Breast epithelium (tissue), 4 donors: ENCODE measurements around the gene XPO6. TPM values are rescaled to one million over a fixed set of nuclear protein-coding genes. Genes with fewer than 3 reads are reported as not detected.
A peak's percentile ranks its signal among the peaks of the same experiment; 100 is the strongest.

Experiments used
- DNase-seq, 2 donors: peaks; one replicate each; pipeline ENCODE4 v3.0.0-alpha.2; 2019; ENCODE audit warnings: low spot score in 2 of 2
- H3K27ac ChIP-seq, 2 donors: fragments of 200-600 bp; sonication (generic) in 1 of 2; one replicate each; pipeline ENCODE4 v1.5.1; 2016 to 2019; ENCODE audit warnings: mild to moderate bottlenecking in 1 of 2
- H3K27me3 ChIP-seq, 2 donors: fragments of 200-600 bp; sonication (generic) in 1 of 2; one replicate each; pipeline versions ENCODE4 v1.5.1 to v1.6.0; 2017 to 2019; ENCODE audit warnings: control low read depth in 1 of 2, mild to moderate bottlenecking in 1 of 2
- H3K36me3 ChIP-seq: fragments of 200-600 bp; one replicate; pipeline ENCODE4 v1.5.1; 2019
- H3K4me1 ChIP-seq, 2 donors: fragments of 200-600 bp; sonication (generic); one replicate each; pipeline ENCODE4 v1.5.1; 2016 to 2019; ENCODE audit warnings: control low read depth in 1 of 2
- H3K4me3 ChIP-seq, 3 donors: fragments of 200-600 bp; sonication (generic); 1 replicate in 2 of 3; 2 replicates in 1 of 3; pipeline ENCODE4 v1.5.1; 2016 to 2019; ENCODE audit warnings: mild to moderate bottlenecking in 3 of 3, moderate library complexity in 2 of 3
- H3K9me3 ChIP-seq, 2 donors: fragments of 200-600 bp; sonication (generic) in 1 of 2; one replicate each; pipeline ENCODE4 v1.5.1; 2016 to 2019; ENCODE audit warnings: control low read depth in 1 of 2
- POLR2A ChIP-seq: fragments of 450-650 bp; IDR thresholded peaks from one replicate; pipeline ENCODE4 v1.6.1; 2016; ENCODE audit warnings: antibody characterized with exemption, mild to moderate bottlenecking, moderate library complexity
- POLR2AphosphoS5 ChIP-seq, 3 donors: sonication (generic); formaldehyde crosslinking; IDR thresholded peaks; one replicate each; pipeline ENCODE4 v1.6.1; 2017; ENCODE audit warnings: antibody characterized with exemption in 3 of 3
- intact Hi-C: fragments of 100-400 bp; cut with DNase I; formaldehyde crosslinking; loops from one replicate; pipeline ENCODE4 v1.15.1; 2023; ENCODE audit warnings: low total_unique reads
- total RNA-seq, 3 donors: library from RNA; depleted of rRNA; stranded (reverse); fragments of >200 nt; gene quantifications; one replicate each; pipeline ENCODE4 v1.1.0, GENCODE V29; 2016
- TF ChIP-seq, protein P1 (sequence below), 3 donors: fragments of 450-650 bp; IDR thresholded peaks; one replicate each; pipeline ENCODE4 v1.5.1; 2016 to 2017; ENCODE audit warnings: antibody characterized with exemption in 3 of 3, mild to moderate bottlenecking in 3 of 3, moderate library complexity in 3 of 3

Gene XPO6
- total RNA-seq, 3 donors from 2014 or later = 66.4 to 84.6 (median 67.4) TPM

DNA sequence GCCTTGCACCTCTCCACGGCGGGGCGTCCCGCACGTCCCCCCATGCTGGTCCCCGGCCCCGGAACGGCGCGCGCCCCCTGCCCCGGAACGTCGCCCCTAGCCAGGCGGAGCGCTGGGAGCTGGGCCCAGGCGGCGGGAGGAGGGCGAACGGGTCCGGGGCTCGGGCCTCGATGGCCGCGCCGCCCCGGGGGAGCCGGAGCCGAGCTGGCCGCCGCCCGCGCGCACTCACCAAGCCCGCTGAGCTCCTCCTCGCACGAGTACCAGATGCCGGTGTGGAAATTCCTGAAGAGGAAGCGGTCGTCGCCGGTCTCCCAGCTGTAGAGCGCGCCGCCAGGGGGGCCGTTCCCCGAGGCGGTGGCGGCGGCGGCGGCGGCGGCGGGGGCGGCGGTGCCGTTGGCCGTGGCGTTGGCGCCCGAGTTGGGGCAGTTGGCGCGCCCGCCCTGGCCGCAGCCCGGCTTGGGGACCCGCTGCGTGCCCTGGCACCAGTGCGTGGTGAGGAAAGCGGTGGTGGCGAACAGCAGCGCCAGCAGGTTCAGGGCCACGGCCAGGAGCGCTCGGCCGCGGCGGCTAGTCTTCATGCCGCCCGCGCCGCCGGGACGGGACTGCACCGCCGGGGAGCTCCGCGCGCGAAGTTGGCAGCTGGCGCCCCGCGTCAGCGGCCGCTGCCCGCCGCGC, 148.8 kb downstream of the XPO6 start:
- TF ChIP-seq POLR2AphosphoS5 (IDR thresholded peaks at IDR 0.05) (no peak), POLR2A (no peak)
- TF ChIP-seq, protein P1, sequence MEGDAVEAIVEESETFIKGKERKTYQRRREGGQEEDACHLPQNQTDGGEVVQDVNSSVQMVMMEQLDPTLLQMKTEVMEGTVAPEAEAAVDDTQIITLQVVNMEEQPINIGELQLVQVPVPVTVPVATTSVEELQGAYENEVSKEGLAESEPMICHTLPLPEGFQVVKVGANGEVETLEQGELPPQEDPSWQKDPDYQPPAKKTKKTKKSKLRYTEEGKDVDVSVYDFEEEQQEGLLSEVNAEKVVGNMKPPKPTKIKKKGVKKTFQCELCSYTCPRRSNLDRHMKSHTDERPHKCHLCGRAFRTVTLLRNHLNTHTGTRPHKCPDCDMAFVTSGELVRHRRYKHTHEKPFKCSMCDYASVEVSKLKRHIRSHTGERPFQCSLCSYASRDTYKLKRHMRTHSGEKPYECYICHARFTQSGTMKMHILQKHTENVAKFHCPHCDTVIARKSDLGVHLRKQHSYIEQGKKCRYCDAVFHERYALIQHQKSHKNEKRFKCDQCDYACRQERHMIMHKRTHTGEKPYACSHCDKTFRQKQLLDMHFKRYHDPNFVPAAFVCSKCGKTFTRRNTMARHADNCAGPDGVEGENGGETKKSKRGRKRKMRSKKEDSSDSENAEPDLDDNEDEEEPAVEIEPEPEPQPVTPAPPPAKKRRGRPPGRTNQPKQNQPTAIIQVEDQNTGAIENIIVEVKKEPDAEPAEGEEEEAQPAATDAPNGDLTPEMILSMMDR (IDR thresholded peaks at IDR 0.05) = no peak
- no peak overlapping the region for H3K27ac ChIP-seq
- H3K4me1 ChIP-seq = no peaks in the 10 kb centered on the region
- H3K36me3 ChIP-seq = no peaks in the 10 kb centered on the region
- H3K4me3 ChIP-seq = peak overlapping the region in 2 of 3 donors; percentile 33 to 57
- no peak for DNase-seq
- H3K9me3 ChIP-seq = no peaks in the 10 kb centered on the region
- H3K27me3 ChIP-seq = peaks cover 4 to 60% of the 10 kb centered on the region in 2 donors
- intact Hi-C loops = no loop called here

DNA sequence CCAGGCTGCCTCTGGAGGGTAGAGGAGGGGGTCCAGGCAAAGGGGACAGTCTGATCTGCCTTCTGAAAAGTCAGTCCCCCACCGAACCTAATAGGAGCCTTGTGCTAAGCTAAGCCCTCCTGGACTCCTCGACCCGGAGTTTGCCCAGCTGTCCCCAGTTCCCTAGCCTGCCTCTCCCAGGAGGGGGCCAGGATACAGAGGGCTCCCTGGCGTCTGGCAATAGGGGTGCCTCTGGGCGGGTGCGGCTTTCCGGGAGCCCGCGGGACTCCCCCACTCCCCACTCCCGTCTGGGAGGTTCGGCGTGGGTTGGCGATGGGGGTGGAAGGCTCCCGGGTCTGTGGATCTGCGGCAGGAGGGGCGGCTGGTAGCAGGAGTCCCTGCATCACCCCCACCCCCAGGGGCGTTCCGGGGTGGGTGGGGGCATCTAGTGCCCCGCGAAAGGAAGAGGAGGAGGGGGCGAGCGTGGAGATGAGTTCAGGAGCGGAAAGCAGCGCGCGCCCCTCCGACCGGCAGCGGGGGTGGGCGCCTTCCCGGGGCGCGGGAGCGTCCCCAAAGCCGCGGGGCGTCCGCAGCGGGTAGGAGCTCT, 149.4 kb downstream of the XPO6 start:
- Histone ChIP-seq H3K9me3 (no peaks in the 10 kb centered on the region), H3K4me3 (peak overlapping the region in 2 of 3 donors; percentile 33 to 57), H3K36me3 (no peaks in the 10 kb centered on the region), H3K27ac (no peak overlapping the region), H3K27me3 (peaks cover 4 to 66% of the 10 kb centered on the region in 2 donors), H3K4me1 (no peaks in the 10 kb centered on the region)
- intact Hi-C loops = no loop called here
- TF ChIP-seq POLR2AphosphoS5 (IDR thresholded peaks at IDR 0.05) = no peak
- TF ChIP-seq POLR2A = no peak
- TF ChIP-seq, protein P1 (IDR thresholded peaks at IDR 0.05) = no peak
- no peak for DNase-seq

DNA sequence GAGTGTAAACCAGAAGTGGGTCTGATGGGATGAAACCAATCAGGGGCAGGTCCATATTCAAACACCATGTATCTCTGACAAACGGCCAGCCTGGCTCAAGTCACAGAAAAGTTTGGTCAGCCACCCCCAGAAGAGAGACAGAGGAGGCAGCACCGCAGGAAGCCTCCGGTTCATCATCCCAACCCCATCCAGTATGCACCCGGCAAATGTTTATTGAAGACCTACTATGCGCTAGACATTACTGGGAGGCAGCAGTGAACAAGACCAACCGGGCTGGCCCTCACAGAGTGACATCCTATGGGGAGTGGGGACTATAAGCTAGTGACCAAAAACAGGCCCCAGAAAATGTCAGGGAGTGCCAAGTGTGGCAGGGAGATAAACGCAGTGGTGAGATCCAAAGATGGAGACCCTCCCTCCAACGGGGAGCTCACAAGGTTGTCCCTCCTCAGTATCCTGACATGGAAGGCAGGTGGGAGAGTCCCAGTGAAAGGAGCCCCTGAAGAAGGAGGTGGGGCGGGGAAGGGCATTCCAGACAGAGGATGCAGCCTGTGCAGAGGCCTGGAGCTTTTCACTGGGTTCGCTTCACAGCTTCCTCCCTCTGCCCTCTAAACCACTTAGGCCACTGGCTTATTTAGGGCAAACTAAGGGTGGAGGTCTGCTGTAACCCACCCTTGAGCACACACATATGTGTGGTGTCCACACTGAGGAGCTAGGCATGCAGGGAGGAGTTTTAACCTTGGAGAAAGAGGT, 150.2 kb downstream of the XPO6 start:
- no peaks in the 10 kb centered on the region for H3K9me3 ChIP-seq
- intact Hi-C loops = no loop called here
- no peak overlapping the region for H3K27ac ChIP-seq
- no peaks in the 10 kb centered on the region for H3K36me3 ChIP-seq
- TF ChIP-seq, protein P1 (IDR thresholded peaks at IDR 0.05) = no peak
- TF ChIP-seq POLR2A = no peak
- no peak for TF ChIP-seq POLR2AphosphoS5 (IDR thresholded peaks at IDR 0.05)
- no peaks in the 10 kb centered on the region for H3K4me1 ChIP-seq
- no peak for DNase-seq
- H3K27me3 ChIP-seq = peaks cover 4 to 66% of the 10 kb centered on the region in 2 donors
- no peak overlapping the region for H3K4me3 ChIP-seq

DNA sequence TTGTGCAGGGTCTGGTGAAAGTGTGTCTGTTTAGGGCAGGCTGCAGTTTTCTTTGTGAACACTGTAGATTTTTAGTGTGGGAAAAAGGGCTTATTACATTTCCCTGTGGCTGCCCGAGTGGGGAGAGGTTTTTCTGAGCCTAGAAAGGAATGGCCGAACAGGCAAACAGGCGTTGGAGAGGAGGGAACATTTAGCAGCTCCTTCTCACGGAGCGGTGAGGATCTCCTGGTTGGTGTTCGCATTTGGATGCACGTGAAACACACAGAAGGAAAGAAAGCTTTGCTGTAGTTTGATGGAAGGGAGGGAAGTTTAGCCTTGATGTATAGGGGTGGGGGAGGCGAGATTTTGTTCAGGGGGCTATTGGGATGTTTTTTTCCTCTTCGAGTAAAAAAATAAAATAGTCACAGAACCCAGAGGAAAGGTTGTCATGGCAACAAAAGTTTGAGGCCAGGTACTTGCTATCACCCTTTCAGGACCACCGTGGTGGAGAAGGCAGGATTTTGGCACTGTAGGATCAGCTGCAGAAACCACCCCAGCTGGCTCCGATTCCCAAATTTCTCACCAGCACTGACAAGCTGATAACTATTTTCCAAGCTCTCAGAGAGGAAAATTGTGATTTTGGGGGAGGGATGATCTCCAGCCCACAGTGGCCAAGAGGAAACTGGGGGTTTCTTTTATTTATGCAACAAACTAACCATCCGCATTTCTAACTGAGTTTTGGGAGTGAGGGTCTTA, 151.8 kb downstream of the XPO6 start:
- no peaks in the 10 kb centered on the region for H3K4me1 ChIP-seq
- no peak for DNase-seq
- H3K27ac ChIP-seq = no peak overlapping the region
- TF ChIP-seq POLR2A = no peak
- TF ChIP-seq POLR2AphosphoS5 (IDR thresholded peaks at IDR 0.05) = no peak
- TF ChIP-seq, protein P1 (IDR thresholded peaks at IDR 0.05) = no peak
- no peaks in the 10 kb centered on the region for H3K36me3 ChIP-seq
- intact Hi-C loops = no loop called here
- H3K27me3 ChIP-seq = peaks cover 4 to 66% of the 10 kb centered on the region in 2 donors
- no peak overlapping the region for H3K4me3 ChIP-seq
- no peaks in the 10 kb centered on the region for H3K9me3 ChIP-seq
